HG03039 (cell line): ENCODE data around the gene LDLRAD1.
"Not testable (repeated sequence)": the region's sequence is repeated elsewhere in the genome, so short reads cannot be mapped to it uniquely, and the experiment has no call there.

Experiments
- ATAC-seq: cut with Tn5 transposase; IDR thresholded peaks from one replicate; pipeline ENCODE4 v1.9.1; 2021; ENCODE audit warnings: mild to moderate bottlenecking, moderate library complexity; ENCODE audit not compliant: unreplicated experiment

LDLRAD1 gene

GRCh38 chr1:54018635-54019034, 649 bp upstream of the LDLRAD1 start:
- no peak for ATAC-seq

GRCh38 chr1:54016343-54017282, 1.4 kb downstream of the LDLRAD1 start:
- ATAC-seq = no peak

GRCh38 chr1:54014009-54014629, 3.9 kb downstream of the LDLRAD1 start:
- ATAC-seq = no peak

GRCh38 chr1:54013393-54014008, 4.5 kb downstream of the LDLRAD1 start:
- no peak for ATAC-seq

- no peak for ATAC-seq
Observed at GRCh38 chr1:54012863-54013262, 5.1 kb downstream of the LDLRAD1 start.

GRCh38 chr1:54012008-54012325, 6.0 kb downstream of the LDLRAD1 start:
- ATAC-seq = no peak

- no peak for ATAC-seq
Observed at GRCh38 chr1:54011316-54012007, 6.5 kb downstream of the LDLRAD1 start.

GRCh38 chr1:54010415-54011117, 7.4 kb downstream of the LDLRAD1 start:
- ATAC-seq = no peak

- no peak for ATAC-seq
Observed at GRCh38 chr1:54009406-54009805, 8.6 kb downstream of the LDLRAD1 start.

GRCh38 chr1:54008876-54009275, 9.1 kb downstream of the LDLRAD1 start:
- ATAC-seq = no peak

GRCh38 chr1:54007613-54008012, 10.4 kb downstream of the LDLRAD1 start:
- no peak for ATAC-seq

- no peak for ATAC-seq
Observed at GRCh38 chr1:54006508-54006907, 11.5 kb downstream of the LDLRAD1 start.

GRCh38 chr1:54004481-54005049, 13.4 kb downstream of the LDLRAD1 start:
- no peak for ATAC-seq

- ATAC-seq = not testable (repeated sequence)
Observed at GRCh38 chr1:54003750-54004480, 14.1 kb downstream of the LDLRAD1 start.

GRCh38 chr1:54003249-54003646, 14.7 kb downstream of the LDLRAD1 start:
- ATAC-seq = no peak

- ATAC-seq = no peak
Observed at GRCh38 chr1:54002544-54003248, 15.3 kb downstream of the LDLRAD1 start.

- ATAC-seq = no peak
Observed at GRCh38 chr1:54001591-54001990, 16.4 kb downstream of the LDLRAD1 start.

GRCh38 chr1:53999920-54000319, 18.1 kb downstream of the LDLRAD1 start:
- no peak for ATAC-seq

GRCh38 chr1:53998223-53998622, 19.8 kb downstream of the LDLRAD1 start:
- ATAC-seq = no peak
